ENCODE data around the gene FAAH2. TPM values are rescaled to one million over a fixed set of nuclear protein-coding genes. Genes with fewer than 3 reads are reported as not detected.

Gene FAAH2
- total RNA-seq, 3 donors from 2014 or later, result 4.7 to 11.6 (median 7.2) TPM

DNA sequence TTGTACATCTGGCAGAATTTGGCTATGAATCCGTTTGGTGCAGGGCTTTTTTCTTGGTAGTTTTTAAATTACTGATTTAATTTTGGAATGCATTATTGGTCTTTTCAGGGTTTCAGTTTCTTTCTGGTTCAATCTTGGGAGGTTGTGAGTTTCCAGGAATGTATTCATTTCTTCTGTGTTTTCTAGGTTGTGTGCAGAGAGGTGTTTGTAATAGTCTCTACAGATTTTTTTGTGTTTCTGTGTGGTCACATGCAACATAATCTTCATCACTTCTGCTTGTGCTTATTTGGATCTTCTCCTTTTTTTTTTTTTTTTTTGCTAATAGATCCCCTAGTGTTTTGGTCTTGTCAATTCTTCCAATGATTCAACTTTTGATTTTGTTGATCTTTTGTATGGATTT is 77.6 kb downstream of the FAAH2 start:
- ATAC-seq, result no peak
- intact Hi-C loops (cut with DNase I, micrococcal nuclease), result no loop called here

DNA sequence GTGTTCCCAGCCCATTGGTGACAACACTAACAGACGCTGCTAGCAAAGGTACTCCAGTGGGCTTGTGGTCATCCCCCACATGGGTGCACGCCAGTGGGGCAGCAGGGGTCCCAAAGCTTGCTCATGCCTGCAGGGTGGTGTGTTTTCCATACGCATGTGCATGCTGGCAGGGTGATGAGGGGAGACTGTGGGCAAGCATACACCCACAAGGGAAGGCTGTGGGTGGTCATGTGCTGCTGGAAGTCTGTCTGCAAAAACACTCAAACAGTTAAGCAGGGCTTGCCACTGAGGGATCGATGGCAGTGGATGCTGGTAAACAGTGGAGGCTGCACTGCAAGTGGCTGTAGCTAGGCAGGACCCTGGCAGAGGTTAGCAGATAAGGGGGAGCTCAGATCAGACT is 79.9 kb downstream of the FAAH2 start:
- ATAC-seq, result no peak
- intact Hi-C loops (cut with DNase I, micrococcal nuclease), result no loop called here

More for the DNA sequence above, 77.6 kb downstream of the FAAH2 start:
- Histone ChIP-seq H3K36me3 (ENCODE audit: low read depth) (no peaks in the 10 kb centered on the region), H3K9me3 (no peaks in the 10 kb centered on the region), H3K4me3 (no peak overlapping the region), H3K4me1 (ENCODE audit: low read depth) (no peaks in the 10 kb centered on the region)
- DNase-seq, result no peak
- TF ChIP-seq, protein P1, sequence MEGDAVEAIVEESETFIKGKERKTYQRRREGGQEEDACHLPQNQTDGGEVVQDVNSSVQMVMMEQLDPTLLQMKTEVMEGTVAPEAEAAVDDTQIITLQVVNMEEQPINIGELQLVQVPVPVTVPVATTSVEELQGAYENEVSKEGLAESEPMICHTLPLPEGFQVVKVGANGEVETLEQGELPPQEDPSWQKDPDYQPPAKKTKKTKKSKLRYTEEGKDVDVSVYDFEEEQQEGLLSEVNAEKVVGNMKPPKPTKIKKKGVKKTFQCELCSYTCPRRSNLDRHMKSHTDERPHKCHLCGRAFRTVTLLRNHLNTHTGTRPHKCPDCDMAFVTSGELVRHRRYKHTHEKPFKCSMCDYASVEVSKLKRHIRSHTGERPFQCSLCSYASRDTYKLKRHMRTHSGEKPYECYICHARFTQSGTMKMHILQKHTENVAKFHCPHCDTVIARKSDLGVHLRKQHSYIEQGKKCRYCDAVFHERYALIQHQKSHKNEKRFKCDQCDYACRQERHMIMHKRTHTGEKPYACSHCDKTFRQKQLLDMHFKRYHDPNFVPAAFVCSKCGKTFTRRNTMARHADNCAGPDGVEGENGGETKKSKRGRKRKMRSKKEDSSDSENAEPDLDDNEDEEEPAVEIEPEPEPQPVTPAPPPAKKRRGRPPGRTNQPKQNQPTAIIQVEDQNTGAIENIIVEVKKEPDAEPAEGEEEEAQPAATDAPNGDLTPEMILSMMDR (IDR thresholded peaks at IDR 0.05), result no peak

DNA sequence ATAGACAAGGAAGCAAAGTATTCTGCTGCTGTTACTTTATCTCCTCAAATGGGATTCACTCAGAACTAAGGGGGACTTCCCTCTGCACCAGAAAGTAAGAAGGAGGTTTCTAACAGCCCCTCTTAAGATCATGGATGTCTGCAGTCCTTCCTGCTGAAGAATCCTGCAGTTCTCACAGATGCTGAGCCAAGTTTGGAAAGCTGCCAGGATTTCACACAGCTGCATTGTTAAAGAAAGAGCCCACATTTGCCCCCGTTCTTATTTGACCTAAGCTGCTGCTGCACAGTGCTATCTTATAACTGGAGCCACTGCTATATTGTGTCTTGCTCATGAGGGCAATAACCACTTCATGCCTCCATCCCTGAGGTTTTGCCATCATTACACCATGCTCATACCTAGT is 81.1 kb downstream of the FAAH2 start:
- no peak for ATAC-seq
- H3K36me3 ChIP-seq (ENCODE audit: low read depth), result no peaks in the 10 kb centered on the region
- H3K9me3 ChIP-seq, result no peaks in the 10 kb centered on the region
- DNase-seq, result no peak
- no peak overlapping the region for H3K4me3 ChIP-seq
- H3K4me1 ChIP-seq (ENCODE audit: low read depth), result no peaks in the 10 kb centered on the region
- TF ChIP-seq, protein P1 (IDR thresholded peaks at IDR 0.05), result no peak
- intact Hi-C loops (cut with DNase I, micrococcal nuclease), result no loop called here

More for the DNA sequence above, 79.9 kb downstream of the FAAH2 start:
- Histone ChIP-seq H3K4me1 (ENCODE audit: low read depth) (no peaks in the 10 kb centered on the region), H3K9me3 (no peaks in the 10 kb centered on the region), H3K4me3 (no peak overlapping the region), H3K36me3 (ENCODE audit: low read depth) (no peaks in the 10 kb centered on the region)
- TF ChIP-seq, protein P1 (IDR thresholded peaks at IDR 0.05), result no peak
- DNase-seq, result no peak

DNA sequence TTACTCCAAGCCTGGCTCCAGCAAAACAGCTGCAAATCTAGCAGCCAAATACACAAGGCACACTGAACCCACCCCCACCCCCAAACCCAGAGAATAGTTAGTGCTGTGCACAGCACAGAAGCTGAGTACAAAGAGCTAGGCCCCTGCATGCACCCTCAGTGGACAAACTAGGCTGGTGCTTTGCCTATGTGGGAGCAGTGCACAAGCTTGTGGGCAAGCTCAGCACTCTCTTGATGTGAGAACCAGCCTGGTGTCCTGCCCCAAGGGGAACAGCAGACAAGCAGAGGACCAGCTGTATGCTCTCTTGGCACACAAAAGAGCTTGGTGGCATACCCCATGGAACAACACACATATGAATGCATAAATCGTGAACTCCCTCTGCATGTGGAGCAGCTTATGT is 81.7 kb downstream of the FAAH2 start:
- DNase-seq, result no peak
- Histone ChIP-seq H3K36me3 (ENCODE audit: low read depth) (no peaks in the 10 kb centered on the region), H3K4me1 (ENCODE audit: low read depth) (no peaks in the 10 kb centered on the region), H3K9me3 (no peaks in the 10 kb centered on the region), H3K4me3 (no peak overlapping the region)
- intact Hi-C loops (cut with DNase I, micrococcal nuclease), result no loop called here
- TF ChIP-seq, protein P1 (IDR thresholded peaks at IDR 0.05), result no peak
- ATAC-seq, result no peak

DNA sequence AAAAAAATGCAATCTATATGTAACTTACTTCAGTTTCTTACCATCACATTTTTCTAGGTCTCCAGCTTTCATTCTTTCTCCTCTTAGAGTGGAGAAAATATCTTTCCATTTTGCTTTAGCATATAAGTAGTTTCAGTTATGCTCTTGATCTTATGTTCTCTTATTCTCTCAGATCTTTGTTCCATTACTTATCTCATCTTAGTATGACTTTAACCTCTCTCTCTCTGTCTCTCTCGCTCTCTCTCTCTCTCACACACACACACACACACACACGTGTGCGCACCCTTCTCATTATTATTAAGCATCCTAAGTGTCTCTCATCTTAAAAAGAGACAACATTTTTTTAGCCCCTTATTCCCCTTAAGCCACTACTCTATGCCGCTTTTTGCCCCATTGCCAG is 92.8 kb downstream of the FAAH2 start:
- no peak for DNase-seq
- no peaks in the 10 kb centered on the region for H3K4me1 ChIP-seq (ENCODE audit: low read depth)
- no peaks in the 10 kb centered on the region for H3K9me3 ChIP-seq
- no peaks in the 10 kb centered on the region for H3K36me3 ChIP-seq (ENCODE audit: low read depth)
- TF ChIP-seq, protein P1 (IDR thresholded peaks at IDR 0.05), result no peak
- intact Hi-C loops (cut with DNase I, micrococcal nuclease), result no loop called here
- no peak overlapping the region for H3K4me3 ChIP-seq
- ATAC-seq, result no peak
